ENCODE data around the gene GBGT1. TPM values are rescaled to one million over a fixed set of nuclear protein-coding genes. Genes with fewer than 3 reads are reported as not detected.

Gene GBGT1
- total RNA-seq, 1 donor from 2014 or later, result 8.1 TPM

DNA sequence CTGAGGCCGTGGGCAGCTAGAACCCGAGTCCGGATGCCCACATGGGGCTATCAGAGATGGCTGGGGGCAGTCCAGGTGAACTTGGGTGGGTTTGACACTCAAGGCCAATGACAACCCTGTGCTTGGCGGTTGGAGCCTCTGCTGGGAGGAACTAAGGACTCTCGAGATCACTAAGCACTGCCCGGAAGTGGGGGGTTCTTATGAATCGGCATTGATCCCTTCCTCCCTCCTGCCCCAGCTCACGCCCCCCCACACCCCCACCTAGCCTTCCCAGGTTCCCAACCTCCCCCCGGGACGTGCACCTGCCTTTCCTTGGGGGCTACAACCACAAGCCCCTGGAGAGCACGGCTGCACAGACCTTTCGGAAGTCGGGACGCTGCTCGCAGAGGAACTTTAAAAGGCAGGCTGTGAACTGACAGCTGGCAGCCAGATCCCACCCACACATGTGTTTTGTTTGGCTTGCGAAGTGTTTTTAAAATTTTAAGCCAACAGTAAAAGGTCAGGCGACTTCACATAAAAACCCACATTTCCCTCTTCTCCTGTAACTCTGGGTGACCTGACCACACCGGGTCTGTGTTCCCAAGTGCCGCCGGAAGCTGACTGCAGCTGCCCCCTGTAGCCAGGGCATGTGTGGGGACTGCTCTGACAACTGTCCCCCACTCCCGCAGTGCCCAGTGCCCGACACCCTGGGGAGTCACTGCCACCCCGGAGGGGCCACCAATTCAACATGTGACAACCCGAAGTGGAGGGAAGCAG, 37.6 kb downstream of the GBGT1 start:
- DNase-seq, result no peak

DNA sequence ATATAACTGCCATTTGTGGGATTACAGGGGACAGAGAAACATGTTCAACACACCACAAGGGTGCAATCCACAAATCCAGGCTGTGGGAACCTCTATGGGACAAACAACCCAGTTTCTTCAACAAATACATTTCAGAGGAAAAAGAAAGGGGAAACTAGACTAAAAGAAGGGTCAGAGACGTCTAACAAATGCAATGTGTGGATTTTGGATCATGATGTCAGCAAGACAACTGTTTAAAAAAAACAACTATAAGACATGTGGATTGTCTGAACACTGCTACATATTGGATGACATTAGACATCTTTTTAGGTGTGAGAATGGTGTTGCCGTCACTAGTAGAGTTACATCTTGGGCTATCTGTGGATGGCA, 38.8 kb downstream of the GBGT1 start:
- no peak for DNase-seq

DNA sequence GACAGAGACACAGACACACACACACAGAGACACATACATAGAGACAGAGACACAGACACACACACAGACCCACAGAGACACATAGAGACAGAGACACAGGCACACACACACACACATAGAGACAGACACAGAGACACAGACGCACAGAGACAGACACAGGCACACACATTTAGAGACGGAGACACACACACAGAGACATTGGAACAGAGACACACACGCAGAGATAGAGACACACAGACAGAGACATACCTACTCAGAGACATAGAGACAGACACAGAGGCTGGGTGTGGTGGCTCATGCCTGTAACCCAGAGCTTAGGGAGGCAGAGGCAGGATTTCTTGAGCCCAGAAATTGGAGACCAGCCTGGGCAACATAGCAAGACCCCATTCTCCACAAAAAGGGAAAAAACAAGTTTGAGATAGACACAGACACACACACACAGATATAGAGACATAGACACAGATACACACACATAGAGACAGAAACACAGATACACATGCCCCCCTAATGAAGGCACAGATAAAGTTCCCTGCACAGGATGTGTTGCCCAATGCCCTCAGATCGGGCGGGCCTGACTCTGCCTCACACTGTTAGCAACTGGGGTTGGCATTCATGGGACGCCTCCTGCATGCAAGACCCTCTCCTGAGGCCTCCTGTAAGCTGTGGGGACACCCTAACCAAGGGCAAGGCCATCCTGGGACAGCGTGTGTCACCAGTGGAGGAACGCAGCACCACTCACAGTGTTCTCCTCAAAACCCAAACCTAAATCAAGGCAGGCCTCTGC, 39.4 kb downstream of the GBGT1 start:
- DNase-seq, result no peak

DNA sequence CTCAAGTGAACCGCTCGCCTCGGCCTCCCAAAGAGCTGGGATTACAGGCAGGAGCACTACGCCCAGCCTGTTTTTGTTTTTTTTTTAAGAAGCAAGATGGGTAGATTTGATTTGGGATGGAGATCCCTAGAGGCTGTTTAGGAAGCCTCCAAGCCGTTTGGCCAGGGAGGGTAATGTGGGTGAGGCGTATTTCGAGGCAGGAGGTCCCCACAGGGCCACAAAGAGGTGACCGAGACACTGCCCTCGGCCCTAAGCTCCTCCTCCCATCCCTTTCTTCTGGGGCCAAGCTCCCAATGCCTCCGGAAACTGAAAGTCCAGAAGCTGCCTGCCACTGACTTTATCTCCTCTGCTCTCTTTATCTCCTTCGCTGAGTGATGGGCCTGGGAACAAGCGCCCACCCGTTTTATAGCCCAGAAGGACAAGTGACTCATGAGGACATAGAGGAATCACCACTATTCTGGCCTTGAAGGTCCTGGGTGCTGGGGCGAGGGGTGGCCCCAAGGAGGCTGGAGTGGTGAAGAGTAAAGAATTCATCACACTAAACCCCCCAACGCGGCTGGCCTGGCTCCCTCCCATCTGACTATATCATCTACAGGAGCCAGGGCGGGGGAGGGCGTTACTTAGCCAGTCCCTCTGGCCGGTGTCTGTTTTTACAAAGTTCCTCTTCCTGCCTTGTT, 40.6 kb downstream of the GBGT1 start:
- no peak for DNase-seq

DNA sequence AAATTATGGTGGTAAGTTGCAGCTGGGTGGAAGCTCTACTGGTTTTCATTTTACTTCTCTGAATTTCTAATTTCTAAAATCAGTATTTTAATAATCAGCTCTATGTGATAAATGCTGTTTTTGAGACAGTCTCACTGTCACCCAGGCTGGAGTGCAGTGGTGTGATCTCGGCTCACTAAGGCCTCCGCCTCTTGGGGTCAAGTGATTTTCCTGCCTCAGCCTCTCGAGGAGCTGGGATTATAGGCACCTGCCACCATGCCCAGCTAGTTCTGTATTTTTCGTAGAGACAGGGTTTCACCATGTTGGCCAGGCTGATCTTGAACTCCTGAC, 41.1 kb downstream of the GBGT1 start:
- DNase-seq, result no peak

DNA sequence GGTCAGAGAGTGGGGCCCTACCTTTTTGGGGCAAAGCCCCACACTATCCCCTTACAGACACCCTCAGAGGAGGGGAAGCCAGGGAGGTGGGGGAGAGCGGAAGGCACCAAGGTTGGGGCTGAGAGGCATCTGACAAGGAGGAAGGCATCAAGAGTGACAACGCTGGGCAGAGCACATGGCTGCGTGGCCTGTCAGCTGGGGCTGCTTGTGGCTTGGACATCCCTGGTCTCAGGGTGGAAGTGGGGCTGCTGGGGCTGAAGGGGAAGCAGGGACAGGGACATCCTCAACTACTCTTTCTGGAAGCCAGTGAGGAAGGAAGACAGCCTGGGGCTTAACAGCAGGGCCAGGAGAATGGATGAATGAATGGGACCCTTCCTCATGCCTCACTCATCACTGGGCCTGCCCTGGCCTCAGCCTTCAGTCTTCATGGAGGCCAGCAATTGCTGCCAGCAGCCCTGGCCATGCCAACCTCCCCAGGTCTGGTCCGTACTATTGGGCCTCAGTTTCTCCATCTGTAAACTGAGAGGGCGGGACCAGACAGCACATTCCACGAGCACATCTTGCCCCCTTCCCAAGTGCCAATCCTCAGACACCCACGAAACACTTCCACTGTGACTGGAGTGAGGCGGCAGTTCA, 41.7 kb downstream of the GBGT1 start:
- DNase-seq, result no peak

DNA sequence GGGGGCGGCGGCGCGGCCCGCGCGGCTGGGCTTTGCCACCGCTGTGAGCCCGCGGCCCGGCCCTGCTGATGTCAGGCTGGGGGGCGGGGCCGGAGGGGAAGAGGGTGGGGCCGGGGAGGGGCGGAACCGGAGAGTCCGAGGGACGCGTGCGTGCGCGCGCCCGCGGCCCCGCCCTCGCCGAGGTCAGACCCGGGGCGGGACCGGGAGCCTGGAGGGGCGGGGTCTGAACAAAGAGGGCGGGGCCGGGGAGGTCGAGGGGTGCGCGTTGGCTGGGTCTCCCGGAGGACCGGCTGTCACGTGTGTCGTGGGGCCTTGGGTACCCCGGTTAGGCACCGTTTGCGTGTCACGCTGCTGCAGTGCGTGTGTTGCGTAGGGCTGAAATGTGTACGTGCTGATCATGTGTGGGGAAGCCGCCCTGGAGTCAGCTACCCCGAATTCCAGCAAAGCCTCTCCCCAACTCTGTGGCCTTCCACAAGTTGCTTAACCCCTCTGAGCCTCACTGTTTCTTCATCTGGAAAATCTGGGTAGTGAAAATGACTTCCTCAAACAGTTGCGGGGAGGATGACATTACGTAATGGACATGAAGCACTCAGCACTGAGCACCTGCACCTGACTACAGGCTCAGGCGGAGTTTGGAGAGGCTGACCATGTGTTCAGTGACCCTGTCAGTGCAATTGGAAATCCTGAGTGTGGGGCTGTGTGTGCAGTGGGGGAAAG, 42.4 kb downstream of the GBGT1 start, which contains the start of gene RALGDS:
RALGDS (minus strand) TSS at position 43 of the 717 bp plus-strand sequence. CDS start 86 bp downstream, outside the sequence.
- DNase-seq, result peak; percentile 91

DNA sequence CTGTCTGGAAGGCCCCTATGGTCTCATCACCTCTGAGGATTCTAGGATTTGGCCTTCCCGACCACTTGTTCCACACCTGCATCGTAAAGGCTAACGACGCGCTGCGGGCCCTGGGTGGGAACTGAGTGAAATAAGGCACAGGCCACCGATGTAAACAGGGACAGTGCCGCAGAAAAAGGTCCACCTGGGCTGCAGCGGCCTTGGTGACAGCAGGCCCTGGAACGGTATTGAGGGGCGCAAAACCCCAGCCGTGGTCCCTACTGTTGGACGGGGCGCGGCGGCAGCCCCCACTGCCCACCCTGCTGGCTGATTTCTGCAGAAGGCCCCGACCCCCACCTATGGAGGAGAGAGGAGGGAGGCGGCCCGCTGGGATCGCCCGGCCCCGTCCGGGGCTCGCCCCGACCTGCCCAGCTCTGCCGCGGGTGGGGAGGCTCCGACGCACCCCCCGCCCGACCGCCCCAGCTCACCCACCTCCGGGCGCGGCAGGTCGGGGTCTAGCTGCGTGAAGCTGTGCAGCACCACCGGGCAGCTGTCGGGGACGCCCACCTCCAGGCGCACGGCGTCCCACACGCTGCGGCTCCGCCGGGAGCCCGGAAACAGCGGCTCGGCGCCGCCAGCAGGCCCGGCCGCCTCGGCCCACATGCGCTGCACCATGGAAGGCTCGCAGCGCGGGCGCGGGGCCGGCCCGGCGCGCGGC, 43.1 kb downstream of the GBGT1 start:
- no peak for DNase-seq

DNA sequence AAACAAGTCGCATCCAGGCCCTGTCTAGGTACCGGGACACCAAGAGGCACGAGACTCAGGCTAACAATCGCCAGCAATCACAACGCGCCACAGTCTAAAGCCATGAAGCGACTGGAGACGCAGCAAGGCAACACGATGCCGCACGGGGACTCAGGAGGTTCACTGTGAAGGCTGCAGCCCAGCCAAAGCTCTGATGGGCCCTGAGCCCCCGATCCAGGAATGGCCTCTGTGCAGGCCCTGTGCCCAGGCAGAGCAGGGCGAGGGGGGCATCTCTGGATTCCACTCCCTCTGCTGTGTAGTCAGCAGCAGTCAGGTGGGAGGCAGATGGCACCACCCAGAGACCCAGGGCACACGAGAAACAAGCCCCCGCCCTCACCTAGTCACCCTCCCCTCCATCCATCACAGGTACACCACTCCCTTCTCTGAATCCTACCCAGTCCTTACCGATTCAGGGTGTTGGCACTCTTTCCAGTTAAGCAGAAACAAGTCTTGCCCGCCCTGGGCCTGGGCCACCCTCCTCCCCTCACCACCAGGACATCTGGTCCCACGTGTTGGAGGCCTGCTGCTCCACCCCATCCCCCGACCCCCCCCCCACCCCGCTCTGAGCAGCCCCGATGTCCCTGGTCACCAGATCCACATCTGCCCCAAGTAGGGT, 43.7 kb downstream of the GBGT1 start:
- no peak for DNase-seq

DNA sequence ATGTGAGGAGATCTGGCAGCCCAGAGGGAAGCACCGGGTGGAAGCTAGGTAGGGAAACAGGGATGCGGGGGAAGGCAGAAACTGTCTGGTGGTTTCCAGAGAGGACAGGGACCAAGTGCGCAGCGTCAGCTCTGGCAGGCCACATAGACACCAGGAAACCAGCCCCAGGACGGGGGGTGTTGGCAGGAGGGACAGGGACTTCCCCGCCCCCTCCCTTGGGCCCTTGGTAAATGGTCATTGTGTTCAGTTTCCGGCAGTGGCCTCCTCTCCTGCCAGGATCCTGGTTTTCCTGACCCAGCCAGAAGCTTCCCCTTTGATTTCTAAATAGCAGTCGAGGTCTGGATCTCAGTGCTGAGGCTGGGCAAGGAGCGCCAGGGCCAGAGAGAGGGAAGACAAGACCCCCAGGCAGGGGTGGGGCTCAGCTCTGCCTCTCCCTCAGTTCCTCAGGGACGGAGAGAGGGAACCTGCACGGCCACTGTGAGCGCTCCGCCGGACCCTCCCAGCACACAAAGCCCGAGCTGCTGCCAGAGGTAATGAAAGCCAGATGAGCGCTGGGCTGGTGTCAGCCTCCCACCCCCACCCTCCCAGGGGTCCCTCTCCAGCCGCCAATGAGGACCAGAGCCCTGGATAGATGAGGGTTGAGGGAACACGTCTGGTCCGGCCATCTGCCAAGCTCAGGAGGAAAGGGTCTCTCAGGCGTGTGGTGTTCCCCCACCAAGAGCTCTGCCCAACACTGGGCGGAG, 44.4 kb downstream of the GBGT1 start:
- DNase-seq, result peak; percentile 68

DNA sequence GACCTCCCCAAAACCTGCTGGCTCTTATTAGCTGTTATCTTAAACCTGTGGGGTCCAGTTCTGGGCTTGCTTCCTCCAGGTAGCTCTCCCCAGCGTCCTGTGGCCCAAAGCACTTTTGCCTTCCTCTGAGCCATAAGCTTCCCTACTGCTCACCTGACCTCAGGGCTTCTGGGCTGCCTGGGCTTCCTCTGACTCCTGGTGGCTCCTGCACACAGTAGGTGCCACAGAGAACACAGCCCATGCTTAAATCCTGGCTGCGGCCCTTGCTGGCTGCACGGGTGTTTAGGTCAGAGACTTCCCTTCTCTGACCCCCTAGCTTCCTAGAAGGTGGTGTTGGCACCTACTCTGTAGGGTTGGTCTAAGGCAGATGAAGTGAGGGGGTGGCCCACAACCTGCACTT, 45.1 kb downstream of the GBGT1 start:
- DNase-seq, result no peak

DNA sequence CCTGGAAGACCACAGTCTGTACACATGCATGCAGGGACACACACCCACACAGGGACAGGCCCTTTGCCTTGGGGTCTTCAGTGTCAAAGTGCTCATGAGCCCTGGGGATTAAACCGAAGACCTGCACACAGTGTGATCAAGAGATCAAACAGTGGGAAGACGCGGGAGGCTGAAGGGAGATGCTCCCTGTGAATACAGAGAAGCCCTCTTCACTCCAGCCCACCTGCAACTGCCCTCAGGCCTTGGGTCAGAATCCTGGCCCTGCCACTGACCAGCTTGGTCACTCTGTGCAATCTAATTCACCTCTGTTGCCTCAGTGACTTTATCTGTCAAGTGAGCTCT, 45.6 kb downstream of the GBGT1 start:
- no peak for DNase-seq

DNA sequence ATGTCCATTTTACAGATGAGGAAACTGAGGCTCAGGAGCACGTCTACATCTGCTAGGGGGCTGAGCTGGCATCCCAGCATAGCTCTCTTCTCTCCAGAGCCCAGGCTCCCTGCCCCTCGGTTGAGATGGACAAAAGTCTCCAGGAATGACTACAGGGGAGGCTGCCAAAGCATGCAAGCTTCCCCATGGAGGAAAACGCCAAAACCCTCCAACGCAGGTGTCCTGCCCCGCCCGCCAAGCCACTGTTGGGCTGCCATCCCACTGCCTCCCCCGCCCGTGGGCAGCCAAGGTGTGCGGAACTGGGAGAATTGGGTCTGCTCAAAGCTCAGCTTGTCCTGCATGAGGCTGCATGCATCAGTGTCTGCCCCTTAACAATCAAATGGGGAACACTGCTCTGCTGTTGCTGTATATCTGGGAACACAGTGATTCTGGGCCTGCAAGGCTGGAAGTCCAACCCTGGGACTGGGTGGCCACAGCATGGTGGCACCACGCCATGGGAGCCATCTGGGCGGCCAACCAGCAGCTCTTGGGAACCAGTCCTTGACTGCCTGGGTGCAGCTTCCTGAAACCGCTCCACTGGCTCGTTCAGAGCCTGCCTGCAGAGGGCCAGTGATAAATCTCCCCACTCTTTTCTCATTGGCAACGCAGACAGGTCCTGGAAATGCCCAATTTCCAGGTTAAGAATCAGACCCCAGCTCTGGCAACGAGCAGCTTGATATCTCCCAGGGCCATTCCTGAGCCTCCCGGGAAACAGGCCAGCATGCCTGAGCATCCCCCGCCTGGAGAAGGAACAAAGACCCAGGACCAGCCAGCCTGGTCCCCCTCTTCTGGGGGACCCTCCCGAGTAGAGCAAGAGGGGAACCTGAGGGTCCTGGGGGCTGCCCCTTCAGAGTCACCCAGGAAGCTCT, 46.2 kb downstream of the GBGT1 start:
- peak; percentile 84 for DNase-seq

DNA sequence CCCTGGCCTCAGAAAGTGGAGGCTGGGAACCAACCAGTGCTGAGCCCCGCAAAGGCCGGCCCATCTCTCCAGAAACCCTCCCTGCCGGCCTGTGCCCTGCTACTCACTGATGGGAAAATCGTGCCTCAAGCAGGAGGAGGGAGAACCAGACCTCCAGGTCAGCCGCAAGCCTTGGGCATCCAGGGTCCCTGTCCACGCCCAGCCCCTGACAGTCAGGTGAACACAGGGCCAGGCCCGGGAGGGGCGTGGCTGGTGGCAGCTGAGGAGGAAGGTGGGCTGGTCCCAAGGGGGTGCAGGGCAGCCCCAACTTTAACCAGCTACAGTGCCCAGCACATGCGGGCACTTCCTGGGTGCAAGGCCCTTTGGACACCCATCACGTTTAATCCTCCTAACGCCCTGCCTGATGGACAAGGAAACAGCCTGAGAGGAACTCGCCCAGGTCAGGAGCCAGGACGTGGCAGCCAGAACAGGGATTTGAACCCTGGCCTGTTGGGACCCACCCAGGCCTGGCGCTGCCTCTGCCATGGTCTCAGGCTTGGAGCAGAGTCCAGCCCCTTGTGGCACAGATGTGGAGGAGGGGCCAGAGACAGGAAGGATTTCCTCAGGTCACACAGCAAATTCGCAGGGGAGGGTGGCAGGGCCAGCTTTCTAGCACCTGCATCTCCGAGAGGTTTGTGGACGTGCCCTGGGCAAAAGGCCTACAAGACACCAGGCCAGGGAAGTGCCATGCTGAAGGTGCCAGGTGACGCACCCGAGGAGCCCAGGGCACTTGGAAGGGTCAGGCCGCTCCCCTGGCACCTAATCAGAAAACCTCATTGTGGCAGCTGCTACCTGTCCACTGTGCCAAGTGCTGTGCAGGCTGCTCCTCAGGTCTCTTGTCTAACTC, 47.1 kb downstream of the GBGT1 start:
- DNase-seq, result no peak

DNA sequence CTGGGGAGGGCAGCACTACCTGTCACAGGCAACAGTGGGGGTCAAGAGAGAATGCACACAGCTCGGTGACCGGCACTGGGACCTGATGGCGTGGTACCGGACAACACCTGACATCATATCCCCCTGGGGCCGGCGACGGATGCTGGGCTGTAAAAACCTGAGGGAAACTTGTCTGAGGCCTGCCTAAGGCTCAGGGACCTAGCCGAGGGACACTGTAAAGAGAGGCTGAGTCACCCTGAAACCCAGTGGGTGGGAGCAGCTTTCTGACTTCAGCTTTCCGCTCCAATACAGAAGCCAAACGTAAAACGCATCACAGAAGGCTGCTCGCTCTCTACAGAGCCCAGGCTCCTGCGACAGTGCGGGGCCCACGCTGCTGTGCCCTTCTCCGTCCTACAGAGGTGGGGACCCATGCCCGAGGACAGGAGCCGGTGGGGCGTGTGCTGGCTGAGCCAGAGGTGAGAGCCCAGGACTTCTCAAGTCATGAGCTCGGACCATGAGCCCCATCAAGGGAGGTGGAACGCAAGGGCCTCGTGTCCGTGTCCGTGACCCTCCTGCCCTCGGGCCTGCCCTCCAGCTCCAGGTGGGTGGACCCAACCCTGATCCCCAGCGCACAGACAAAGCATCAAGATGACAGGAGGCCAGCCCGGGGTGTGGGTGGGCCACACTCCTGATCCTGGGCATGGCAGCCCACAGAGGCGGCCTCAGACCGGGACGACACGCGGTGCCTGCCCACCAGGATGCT, 47.9 kb downstream of the GBGT1 start:
- DNase-seq, result peak; percentile 61

DNA sequence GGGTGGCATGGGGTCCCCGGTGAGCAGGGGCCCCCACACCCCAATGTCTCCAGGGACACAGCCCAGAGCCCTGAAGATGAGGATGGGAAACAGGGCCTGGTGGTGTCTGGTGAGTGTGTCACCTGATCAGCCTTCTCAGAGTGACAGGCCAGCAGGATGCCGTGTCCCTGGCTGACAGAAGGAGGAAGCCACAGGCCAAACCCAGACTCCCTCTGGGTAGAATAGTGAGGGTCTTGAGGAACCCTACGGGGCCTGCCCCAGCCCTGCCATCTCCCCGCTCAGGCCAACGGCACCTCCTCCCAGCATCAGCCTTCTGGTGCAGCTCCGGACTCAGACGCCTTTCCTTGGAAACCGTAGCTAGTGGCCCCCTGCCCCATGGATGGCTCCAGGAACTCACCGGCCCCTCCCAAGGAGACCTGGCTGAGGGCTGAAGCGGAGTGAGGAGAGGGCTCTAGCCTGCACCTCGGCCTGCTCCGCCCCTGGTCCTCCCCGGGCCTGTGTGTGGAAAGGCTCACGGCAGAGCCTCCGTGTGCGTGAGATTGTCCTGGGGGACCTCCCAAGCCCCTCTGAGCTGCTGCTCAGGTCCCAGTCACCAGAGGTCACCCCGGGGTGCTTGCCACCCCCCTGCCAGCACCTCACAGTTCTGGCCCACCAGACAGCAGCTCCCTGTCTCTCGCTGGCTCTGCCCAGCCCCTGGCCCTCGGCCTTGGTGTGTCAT, 48.7 kb downstream of the GBGT1 start:
- DNase-seq, result no peak

Data from occipital lobe (tissue), 2 donors.